ENCODE data around the gene GADD45B.
"Not testable (repeated sequence)": the region's sequence is repeated elsewhere in the genome, so short reads cannot be mapped to it uniquely, and the experiment has no call there.

The GADD45B gene

GRCh38 chr19:2444251-2445002, 31.5 kb upstream of the GADD45B start:
- DNase-seq, result no peak

- no peak for DNase-seq
Measured at GRCh38 chr19:2446381-2446780, 29.5 kb upstream of the GADD45B start.

- DNase-seq, result peak; percentile 35
Measured at GRCh38 chr19:2449019-2449418, 26.9 kb upstream of the GADD45B start.

- DNase-seq, result no peak
Measured at GRCh38 chr19:2451138-2451537, 24.8 kb upstream of the GADD45B start.

GRCh38 chr19:2451741-2452140, 24.2 kb upstream of the GADD45B start:
- DNase-seq, result no peak

- DNase-seq, result no peak
Measured at GRCh38 chr19:2453431-2454025, 22.4 kb upstream of the GADD45B start.

- no peak for DNase-seq
Measured at GRCh38 chr19:2454199-2454961, 21.5 kb upstream of the GADD45B start.

- DNase-seq, result no peak
Measured at GRCh38 chr19:2454962-2455850, 20.7 kb upstream of the GADD45B start.

GRCh38 chr19:2455851-2456570, 19.9 kb upstream of the GADD45B start:
- DNase-seq, result peak; percentile 28

GRCh38 chr19:2457394-2458037, 18.4 kb upstream of the GADD45B start:
- no peak for DNase-seq

- DNase-seq, result no peak
Measured at GRCh38 chr19:2458054-2458453, 17.9 kb upstream of the GADD45B start.

- DNase-seq, result not testable (repeated sequence)
Measured at GRCh38 chr19:2458776-2459175, 17.2 kb upstream of the GADD45B start.

GRCh38 chr19:2460245-2460644, 15.7 kb upstream of the GADD45B start:
- DNase-seq, result no peak

GRCh38 chr19:2461751-2462634, 13.9 kb upstream of the GADD45B start:
- peak; percentile 86 for DNase-seq

- DNase-seq, result peak; percentile 98
Measured at GRCh38 chr19:2462635-2463421, 13.1 kb upstream of the GADD45B start.

- not testable (repeated sequence) for DNase-seq
Measured at GRCh38 chr19:2463694-2464093, 12.2 kb upstream of the GADD45B start.

- no peak for DNase-seq
Measured at GRCh38 chr19:2464389-2464788, 11.5 kb upstream of the GADD45B start.

GRCh38 chr19:2468596-2468995, 7.3 kb upstream of the GADD45B start:
- DNase-seq, result no peak

- DNase-seq, result peak; percentile 80
Measured at GRCh38 chr19:2469102-2469914, 6.6 kb upstream of the GADD45B start.
